ENCODE results near the gene TRAF1.

DNA sequence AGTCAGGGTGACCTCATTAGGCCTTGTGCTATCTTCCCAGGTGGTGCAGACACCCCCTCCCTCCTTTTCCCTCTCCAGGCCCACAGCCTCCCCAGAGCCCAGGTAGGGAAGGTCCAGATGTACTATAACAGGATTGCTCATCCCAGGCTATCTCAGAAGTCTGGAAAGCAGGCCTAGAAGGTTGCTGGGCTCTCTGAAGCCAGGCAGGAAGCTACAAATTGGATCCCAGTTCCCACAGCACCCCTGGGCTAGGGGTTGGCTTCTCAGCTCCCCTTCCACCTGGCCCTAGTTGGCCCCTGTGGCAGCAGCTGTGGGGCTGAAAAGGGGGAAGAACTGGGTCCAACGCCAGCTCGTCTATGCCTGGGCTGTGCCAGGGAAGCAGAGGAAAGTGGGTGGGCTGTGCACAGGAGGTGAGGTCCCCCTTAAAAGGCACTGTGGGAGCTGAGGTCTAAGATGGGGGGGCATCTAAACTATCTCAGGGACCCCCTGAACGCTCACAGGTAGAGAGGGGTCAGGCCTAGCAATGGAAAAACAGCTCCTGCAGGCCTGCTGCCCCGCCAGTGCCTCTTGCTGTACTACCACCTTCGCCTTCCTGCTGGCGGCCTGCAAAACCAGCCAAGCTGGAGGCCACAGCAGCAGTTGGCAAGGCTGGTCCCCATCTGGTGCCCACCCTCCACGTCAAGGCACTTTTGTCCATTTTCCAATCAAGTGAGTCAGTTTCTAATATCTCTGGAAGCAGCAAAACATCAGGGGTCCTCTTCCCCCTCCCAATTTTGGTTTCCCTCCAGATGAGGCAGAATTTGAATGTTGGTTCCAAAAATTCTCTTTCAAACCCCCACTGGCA is 70.5 kb downstream of the TRAF1 start:
- TF ChIP-seq, protein P1, sequence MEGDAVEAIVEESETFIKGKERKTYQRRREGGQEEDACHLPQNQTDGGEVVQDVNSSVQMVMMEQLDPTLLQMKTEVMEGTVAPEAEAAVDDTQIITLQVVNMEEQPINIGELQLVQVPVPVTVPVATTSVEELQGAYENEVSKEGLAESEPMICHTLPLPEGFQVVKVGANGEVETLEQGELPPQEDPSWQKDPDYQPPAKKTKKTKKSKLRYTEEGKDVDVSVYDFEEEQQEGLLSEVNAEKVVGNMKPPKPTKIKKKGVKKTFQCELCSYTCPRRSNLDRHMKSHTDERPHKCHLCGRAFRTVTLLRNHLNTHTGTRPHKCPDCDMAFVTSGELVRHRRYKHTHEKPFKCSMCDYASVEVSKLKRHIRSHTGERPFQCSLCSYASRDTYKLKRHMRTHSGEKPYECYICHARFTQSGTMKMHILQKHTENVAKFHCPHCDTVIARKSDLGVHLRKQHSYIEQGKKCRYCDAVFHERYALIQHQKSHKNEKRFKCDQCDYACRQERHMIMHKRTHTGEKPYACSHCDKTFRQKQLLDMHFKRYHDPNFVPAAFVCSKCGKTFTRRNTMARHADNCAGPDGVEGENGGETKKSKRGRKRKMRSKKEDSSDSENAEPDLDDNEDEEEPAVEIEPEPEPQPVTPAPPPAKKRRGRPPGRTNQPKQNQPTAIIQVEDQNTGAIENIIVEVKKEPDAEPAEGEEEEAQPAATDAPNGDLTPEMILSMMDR (IDR thresholded peaks at IDR 0.05 in 2 of 3, conservative IDR thresholded peaks at IDR 0.05 in 1 of 3; ENCODE audit: control insufficient read depth in 2 of 3, extremely low read depth in 1 of 3, insufficient read depth in 1 of 3, low read depth in 3 of 3, low read length in 3 of 3), result no peak
- TF ChIP-seq TAF1 (IDR thresholded peaks at IDR 0.05; ENCODE audit: borderline replicate concordance, low read depth, low read length), result no peak
- no peak for TF ChIP-seq EP300 (IDR thresholded peaks at IDR 0.05; ENCODE audit: borderline replicate concordance in 1 of 2, control insufficient read depth in 1 of 2, low read depth in 2 of 2, low read length in 2 of 2)
- TF ChIP-seq SP1 (IDR thresholded peaks at IDR 0.05; ENCODE audit: low read depth, low read length), result no peak
